ENCODE results near the gene OAF. TPM values are rescaled to one million over a fixed set of nuclear protein-coding genes. Genes with fewer than 3 reads are reported as not detected.
A peak's percentile ranks its signal among the peaks of the same experiment; 100 is the strongest.

OAF gene
- total RNA-seq, 2 experiments from 2014 or later = 1.4 to 2.0 TPM

DNA sequence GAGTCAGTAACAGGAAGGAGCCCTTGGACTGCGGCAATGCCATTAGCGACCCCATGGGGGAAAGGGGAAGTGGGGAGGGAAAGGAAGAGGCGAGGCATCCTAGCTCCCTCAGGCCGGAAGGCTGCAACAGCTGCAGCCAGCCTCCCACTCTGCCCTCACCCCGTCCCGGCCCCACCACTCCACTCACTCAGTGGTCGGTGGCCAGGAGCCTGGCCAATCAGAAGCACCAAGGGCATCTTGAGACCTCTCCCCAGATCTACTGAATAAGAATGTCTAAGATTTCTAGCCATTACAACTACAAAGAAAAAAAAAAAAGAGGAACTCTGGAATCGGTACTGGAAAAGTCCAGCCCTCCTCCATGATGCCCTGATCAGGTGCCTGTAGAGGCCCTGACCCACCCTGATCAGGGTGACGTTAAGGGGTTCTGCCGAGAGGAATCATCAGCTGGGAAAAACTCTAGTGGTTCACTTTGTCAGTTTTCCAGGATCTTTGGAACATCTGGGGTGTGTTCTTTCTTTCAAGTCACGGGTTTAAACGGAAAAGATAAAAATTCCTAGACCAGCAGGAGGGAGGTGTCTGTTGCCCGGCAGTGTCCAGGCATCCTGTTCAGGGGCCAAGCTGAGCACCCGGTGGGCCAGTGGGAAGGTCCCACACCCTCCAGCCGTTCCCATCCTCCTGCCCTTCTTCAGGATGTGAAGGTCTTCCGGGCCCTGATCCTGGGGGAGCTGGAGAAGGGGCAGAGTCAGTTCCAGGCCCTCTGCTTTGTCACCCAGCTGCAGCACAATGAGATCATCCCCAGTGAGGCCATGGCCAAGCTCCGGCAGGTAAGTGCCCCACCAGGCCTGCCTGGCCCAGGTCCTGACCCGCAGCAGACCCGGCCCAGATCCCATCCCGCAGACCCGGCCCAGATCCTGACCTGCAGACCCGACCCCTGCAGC, 14.4 kb downstream of the OAF start:
- Mint-ChIP-seq H3K36me3 (ENCODE audit: low read depth) (no peaks in the 10 kb centered on the region), H3K4me1 (no peaks in the 10 kb centered on the region), H3K4me3 (no peak overlapping the region), H3K27me3 (peaks cover 10% of the 10 kb centered on the region), H3K27ac (no peak overlapping the region), H3K9me3 (no peaks in the 10 kb centered on the region)
- POLR2A ChIA-PET = interaction anchor here (0.9 to 1.1 kb wide), 2 partner anchors 12 to 24 kb away, joined by 3 read pairs; no protein-coding TSS in a partner anchor
- CTCF ChIA-PET = interaction anchor here (0.8 to 1.2 kb wide), 3 partner anchors 11 to 78 kb away, joined by 3 to 4 read pairs (median 4); no protein-coding TSS in a partner anchor
- no peak for DNase-seq

DNA sequence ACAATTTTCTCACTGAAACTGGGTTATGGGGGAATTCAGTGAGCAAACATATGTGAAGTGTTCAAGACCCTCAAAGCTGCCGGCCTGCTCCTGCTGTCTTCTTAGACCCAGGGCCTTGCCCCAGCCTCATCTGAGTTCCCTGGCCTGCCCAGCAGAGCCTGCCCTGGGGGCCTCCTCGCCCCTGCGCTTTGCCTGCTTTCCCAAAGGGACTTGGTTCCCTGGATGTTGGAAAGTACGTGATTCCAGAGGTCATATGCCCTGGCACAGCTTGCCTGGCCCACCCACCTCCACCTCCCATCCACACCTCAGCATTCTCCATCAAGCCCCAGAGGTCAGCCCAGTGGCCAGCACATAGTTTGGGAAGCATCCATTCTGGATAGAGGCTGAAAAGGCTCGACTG, 15.4 kb downstream of the OAF start:
- no peak for DNase-seq
- H3K36me3 Mint-ChIP-seq (ENCODE audit: low read depth) = no peaks in the 10 kb centered on the region
- H3K27me3 Mint-ChIP-seq = peaks cover 8% of the 10 kb centered on the region
- H3K27ac Mint-ChIP-seq = no peak overlapping the region
- no peaks in the 10 kb centered on the region for H3K9me3 Mint-ChIP-seq
- ChIA-PET CTCF (interaction anchor here (1.0 to 1.2 kb wide), 2 partner anchors 10 to 77 kb away, joined by 3 to 4 read pairs; no protein-coding TSS in a partner anchor), POLR2A (interaction anchor here (0.9 kb wide), 1 partner anchor 23 kb away, joined by 3 read pairs; no protein-coding TSS in a partner anchor)
- H3K4me3 Mint-ChIP-seq = no peak overlapping the region
- H3K4me1 Mint-ChIP-seq = no peaks in the 10 kb centered on the region

DNA sequence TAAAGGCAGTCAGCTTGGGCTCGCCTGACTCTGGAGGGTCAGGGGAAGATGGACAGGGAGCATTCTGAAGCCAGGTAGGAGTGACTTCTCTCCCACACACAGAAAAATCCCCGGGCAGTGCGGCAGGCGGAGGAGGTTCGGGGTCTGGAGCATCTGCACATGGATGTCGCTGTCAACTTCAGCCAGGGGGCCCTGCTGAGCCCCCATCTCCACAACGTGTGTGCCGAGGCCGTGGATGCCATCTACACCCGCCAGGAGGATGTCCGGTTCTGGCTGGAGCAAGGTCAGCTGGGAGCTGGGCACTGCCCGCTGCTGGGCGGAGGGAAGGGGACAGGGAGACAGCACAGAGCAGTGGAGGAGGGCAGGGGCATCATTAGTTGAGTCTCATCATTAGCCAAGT, 15.9 kb downstream of the OAF start:
- no peak overlapping the region for H3K27ac Mint-ChIP-seq
- CTCF ChIA-PET = no interaction called here
- H3K4me1 Mint-ChIP-seq = no peaks in the 10 kb centered on the region
- peaks cover 8% of the 10 kb centered on the region for H3K27me3 Mint-ChIP-seq
- POLR2A ChIA-PET = no interaction called here
- no peaks in the 10 kb centered on the region for H3K36me3 Mint-ChIP-seq (ENCODE audit: low read depth)
- no peak overlapping the region for H3K4me3 Mint-ChIP-seq
- DNase-seq = no peak
- no peaks in the 10 kb centered on the region for H3K9me3 Mint-ChIP-seq

DNA sequence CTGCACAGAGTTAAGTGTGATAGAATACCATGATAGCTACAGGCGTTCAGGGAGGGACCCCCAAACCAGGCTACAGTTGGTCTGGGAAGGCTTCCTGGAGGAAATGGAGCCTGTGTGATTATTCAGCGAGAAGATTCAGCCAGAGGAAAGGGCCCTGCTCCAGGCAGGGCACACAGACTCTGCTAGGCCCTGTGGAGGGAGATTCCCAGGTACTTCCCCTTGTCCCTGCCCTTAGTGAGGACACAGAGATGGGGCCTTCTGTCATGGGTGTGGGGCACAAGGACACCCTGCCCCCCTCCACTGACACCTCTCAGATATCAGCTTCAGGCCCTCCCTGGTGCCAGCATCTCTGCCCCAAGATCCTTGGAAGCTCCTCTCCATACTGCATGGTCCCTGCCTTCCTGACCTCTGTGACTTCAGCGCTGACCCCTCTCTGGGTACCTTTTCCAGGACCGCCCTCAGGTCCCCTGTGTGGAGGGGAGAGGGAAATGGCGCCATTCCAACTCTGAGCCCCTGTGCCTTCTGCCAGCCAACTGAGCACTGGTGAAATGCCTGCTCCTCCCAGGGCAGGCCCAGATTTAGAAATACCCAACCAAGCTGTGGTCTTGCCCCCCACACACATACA, 16.5 kb downstream of the OAF start:
- Mint-ChIP-seq H3K4me1 (no peaks in the 10 kb centered on the region), H3K27ac (no peak overlapping the region), H3K36me3 (ENCODE audit: low read depth) (no peaks in the 10 kb centered on the region), H3K4me3 (no peak overlapping the region), H3K27me3 (peaks cover 9% of the 10 kb centered on the region), H3K9me3 (no peaks in the 10 kb centered on the region)
- POLR2A ChIA-PET = no interaction called here
- DNase-seq = no peak
- CTCF ChIA-PET = interaction anchor here (1.6 to 13.2 kb wide), 2 partner anchors 59 to 74 kb away, joined by 3 to 272 read pairs; no protein-coding TSS in a partner anchor

DNA sequence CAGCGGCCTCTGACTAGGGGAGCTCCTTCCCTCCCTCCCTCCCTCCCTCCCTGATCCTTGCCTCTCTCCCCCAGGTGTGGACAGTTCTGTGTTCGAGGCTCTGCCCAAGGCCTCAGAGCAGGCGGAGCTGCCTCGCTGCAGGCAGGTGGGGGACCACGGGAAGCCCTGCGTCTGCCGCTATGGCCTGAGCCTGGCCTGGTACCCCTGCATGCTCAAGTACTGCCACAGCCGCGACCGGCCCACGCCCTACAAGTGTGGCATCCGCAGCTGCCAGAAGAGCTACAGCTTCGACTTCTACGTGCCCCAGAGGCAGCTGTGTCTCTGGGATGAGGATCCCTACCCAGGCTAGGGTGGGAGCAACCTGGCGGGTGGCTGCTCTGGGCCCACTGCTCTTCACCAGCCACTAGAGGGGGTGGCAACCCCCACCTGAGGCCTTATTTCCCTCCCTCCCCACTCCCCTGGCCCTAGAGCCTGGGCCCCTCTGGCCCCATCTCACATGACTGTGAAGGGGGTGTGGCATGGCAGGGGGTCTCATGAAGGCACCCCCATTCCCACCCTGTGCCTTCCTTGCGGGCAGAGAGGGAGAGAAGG, 18.1 kb downstream of the OAF start:
- ChIA-PET CTCF (interaction anchor here (0.8 to 13.2 kb wide), 5 partner anchors 53 to 72 kb away, joined by 3 to 272 read pairs (median 4); no protein-coding TSS in a partner anchor), POLR2A (no interaction called here)
- Mint-ChIP-seq H3K36me3 (ENCODE audit: low read depth) (no peaks in the 10 kb centered on the region), H3K4me1 (no peaks in the 10 kb centered on the region), H3K9me3 (no peaks in the 10 kb centered on the region), H3K27me3 (peaks cover 17% of the 10 kb centered on the region), H3K4me3 (no peak overlapping the region), H3K27ac (no peak overlapping the region)
- DNase-seq = no peak

DNA sequence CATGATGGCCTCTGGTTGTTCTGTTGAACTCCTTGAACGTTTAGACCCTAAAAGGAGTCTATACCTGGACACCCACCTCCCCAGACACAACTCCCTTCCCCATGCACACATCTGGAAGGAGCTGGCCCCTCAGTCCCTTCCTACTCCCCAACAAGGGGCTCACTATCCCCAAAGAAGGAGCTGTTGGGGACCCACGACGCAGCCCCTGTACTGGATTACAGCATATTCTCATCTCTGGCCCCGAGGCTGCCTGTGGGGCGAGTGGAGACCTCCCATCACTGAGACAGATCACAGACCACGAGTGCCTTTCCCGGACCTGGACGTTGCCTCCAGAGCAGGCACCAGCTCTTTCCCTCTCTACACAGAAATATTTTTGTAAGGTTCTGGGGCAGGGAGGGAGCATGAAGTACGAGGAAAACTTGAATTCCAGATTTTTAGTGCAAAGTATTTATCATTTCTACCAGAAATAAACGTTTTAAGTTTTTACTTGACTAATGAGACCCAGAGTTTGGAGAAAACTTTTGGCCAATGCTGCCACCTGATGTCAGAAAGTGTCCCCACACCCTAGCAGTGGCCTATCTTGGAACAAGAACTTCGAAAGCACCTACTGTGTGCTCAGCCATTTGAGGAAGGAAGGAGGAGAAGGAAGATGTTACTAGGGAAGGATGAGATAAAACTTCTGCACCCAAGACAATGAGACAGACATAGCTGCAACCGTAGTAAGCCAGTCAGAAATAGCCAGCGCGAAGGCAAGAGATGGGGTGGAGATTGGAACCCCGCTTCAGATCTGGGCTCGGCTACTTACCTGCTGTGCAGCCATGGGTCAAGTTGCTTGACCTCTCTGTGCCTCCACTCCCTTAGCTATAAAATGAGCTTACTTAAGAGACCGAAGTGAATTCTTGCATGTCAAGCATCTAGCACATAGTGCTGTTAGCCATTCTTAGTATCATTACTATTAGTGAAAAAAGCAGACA, 18.9 kb downstream of the OAF start:
- POLR2A ChIA-PET = no interaction called here
- CTCF ChIA-PET = interaction anchor here (0.8 to 13.2 kb wide), 5 partner anchors 17 to 71 kb away, joined by 3 to 272 read pairs (median 5); no protein-coding TSS in a partner anchor
- no peaks in the 10 kb centered on the region for H3K9me3 Mint-ChIP-seq
- no peak overlapping the region for H3K4me3 Mint-ChIP-seq
- H3K27me3 Mint-ChIP-seq = peaks cover 23% of the 10 kb centered on the region
- no peak overlapping the region for H3K27ac Mint-ChIP-seq
- no peaks in the 10 kb centered on the region for H3K4me1 Mint-ChIP-seq
- no peaks in the 10 kb centered on the region for H3K36me3 Mint-ChIP-seq (ENCODE audit: low read depth)
- DNase-seq = peak; percentile 25

DNA sequence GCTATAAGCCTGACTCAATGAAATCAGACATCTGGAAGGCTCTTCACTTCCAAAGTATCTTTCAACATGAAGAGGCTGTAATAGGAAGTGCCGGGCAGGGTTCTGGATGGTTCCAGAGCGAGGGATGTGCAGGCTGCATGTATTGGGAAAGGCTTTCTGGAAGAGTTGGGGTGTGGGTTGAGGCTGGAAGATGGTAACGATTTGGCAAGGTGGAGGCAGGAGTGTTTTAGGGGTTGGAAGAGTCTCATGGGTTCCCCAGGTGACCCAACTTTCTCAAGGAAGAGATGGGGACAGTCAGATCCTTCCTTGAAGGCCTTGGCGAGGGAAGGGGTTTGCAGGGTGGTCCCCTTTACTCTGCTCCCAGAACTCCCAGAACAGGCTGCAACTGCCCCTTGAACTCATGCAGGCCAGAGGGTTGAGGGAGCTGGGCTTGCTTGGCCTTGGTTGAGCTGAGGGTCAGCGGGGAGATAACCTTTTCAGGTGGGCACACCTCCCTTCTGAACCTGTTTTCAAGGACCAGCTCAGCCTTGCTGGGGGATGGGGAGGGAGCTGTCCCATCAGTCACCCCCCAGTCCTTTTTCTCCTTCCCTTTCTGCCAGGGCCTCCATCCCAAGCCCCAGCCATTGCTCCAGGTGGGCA, 19.7 kb downstream of the OAF start:
- Mint-ChIP-seq H3K4me3 (no peak overlapping the region), H3K9me3 (no peaks in the 10 kb centered on the region), H3K4me1 (no peaks in the 10 kb centered on the region), H3K27me3 (peaks cover 25% of the 10 kb centered on the region), H3K36me3 (ENCODE audit: low read depth) (no peaks in the 10 kb centered on the region), H3K27ac (no peak overlapping the region)
- no peak for DNase-seq
- ChIA-PET POLR2A (no interaction called here), CTCF (interaction anchor here (1.1 to 13.2 kb wide), 3 partner anchors 18 to 70 kb away, joined by 5 to 272 read pairs (median 22); no protein-coding TSS in a partner anchor)

DNA sequence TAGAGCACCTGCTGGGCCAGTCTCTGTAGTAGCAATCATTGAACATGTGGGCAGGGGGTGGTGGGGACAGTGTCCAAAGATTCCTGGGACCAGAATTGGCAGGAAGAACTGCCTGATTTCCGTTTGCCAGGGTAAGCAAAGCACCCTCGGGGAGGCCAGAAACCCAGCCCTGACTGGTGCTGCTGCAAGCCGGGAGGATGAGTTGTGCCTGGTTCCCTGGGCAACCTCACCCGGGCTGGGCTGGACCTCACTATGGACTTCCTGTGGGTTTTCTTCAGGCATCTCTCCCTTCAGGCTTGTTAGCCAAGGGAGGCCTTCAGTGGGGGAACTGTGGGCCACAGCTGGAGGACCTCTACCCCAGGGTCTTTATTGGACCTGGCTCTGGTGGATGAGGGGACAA, 21.1 kb downstream of the OAF start:
- ChIA-PET POLR2A (no interaction called here), CTCF (interaction anchor here (1.6 to 13.2 kb wide), 3 partner anchors 11 to 69 kb away, joined by 4 to 272 read pairs (median 22); no protein-coding TSS in a partner anchor)
- no peaks in the 10 kb centered on the region for H3K36me3 Mint-ChIP-seq (ENCODE audit: low read depth)
- H3K4me1 Mint-ChIP-seq = no peaks in the 10 kb centered on the region
- H3K27me3 Mint-ChIP-seq = peaks cover 35% of the 10 kb centered on the region
- H3K4me3 Mint-ChIP-seq = no peak overlapping the region
- DNase-seq = no peak
- H3K9me3 Mint-ChIP-seq = no peaks in the 10 kb centered on the region
- no peak overlapping the region for H3K27ac Mint-ChIP-seq

DNA sequence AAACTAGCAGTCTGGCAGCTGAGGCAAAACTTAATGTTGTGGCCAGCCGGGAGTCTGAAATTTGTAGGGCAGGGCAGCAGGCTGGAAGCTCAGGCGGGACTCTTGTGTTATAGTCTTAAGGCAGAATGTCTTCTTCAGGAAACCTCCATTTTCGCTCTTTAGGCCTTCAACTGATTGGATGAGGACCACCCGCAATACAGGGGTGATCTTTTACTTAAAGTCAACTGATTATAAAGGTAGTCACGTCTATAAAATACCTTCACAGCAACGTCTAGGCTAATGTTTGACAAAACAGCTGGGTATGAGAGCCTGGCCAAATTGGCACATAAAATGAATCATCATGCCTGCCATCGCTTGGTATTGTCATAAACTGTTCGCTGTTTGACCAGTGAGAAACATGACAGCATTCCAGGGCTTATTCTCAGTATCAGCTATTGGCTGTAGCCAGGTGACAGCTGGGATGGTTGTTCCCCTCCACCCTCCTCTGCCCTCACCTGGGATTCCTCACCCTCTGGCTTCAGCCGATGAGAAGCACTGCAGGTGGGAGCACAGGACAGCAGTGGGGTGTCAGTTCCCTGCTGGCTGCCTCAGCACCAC, 22.5 kb downstream of the OAF start:
- H3K4me1 Mint-ChIP-seq = no peaks in the 10 kb centered on the region
- no peak overlapping the region for H3K4me3 Mint-ChIP-seq
- H3K27me3 Mint-ChIP-seq = peaks cover 46% of the 10 kb centered on the region
- no peak for DNase-seq
- no peaks in the 10 kb centered on the region for H3K9me3 Mint-ChIP-seq
- POLR2A ChIA-PET = interaction anchor here (0.7 kb wide), 1 partner anchor 63 kb away, joined by 3 read pairs; no protein-coding TSS in a partner anchor
- no peak overlapping the region for H3K27ac Mint-ChIP-seq
- no peaks in the 10 kb centered on the region for H3K36me3 Mint-ChIP-seq (ENCODE audit: low read depth)
- CTCF ChIA-PET = interaction anchor here (1.1 to 13.2 kb wide), 5 partner anchors 10 to 68 kb away, joined by 3 to 272 read pairs (median 8); no protein-coding TSS in a partner anchor

DNA sequence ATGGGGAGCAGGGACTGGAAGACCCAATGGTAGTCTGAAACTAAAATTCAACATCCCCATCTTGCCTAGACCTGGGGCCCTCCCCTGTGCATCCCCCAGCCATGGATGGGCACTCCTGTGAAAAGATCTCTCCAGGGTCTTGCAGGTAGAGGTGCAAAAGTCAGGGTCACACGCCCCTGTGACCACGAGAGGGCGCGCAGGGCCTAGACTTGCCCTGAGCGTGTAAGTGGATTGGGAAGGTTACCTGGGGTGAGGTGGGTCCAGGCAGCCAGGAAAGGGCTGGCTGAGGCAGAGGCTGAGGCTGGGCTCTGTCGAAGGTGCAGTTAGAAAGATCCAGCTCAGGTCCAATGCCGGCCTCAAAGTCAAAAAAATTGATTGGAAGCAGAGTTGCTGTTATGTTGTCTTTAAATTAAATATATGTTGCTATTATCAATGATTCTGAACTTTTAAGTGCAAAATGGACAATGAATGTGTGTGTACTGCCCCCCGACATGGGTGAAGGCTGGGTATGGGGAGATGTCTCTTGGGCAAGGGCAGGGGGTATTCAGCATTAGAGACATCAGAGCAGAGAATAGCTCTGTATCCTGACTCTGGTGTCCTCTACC, 24.3 kb downstream of the OAF start:
- peak; percentile 72 for DNase-seq
- no peaks in the 10 kb centered on the region for H3K4me1 Mint-ChIP-seq
- ChIA-PET POLR2A (interaction anchor here (1.0 kb wide), 1 partner anchor 10 kb away, joined by 3 read pairs; no protein-coding TSS in a partner anchor), CTCF (interaction anchor here (1.5 to 13.2 kb wide), 5 partner anchors 12 to 67 kb away, joined by 3 to 272 read pairs (median 8); no protein-coding TSS in a partner anchor)
- H3K36me3 Mint-ChIP-seq (ENCODE audit: low read depth) = no peaks in the 10 kb centered on the region
- H3K27ac Mint-ChIP-seq = no peak overlapping the region
- H3K27me3 Mint-ChIP-seq = peaks cover 57% of the 10 kb centered on the region
- H3K9me3 Mint-ChIP-seq = no peaks in the 10 kb centered on the region
- no peak overlapping the region for H3K4me3 Mint-ChIP-seq
